Mononuclear cell (primary cell): Measurements from ENCODE around the gene CLEC5A. TPM values are rescaled to one million over a fixed set of nuclear protein-coding genes. Genes with fewer than 3 reads are reported as not detected.
"Not testable (repeated sequence)": the region's sequence is repeated elsewhere in the genome, so short reads cannot be mapped to it uniquely, and the experiment has no call there.

ENCODE experiments used
- H3K27me3 ChIP-seq: 2 replicates; pipeline ENCODE4 v1.6.0; 2011; ENCODE audit warnings: low read length, control low read depth; ENCODE audit not compliant: insufficient read depth
- H3K4me1 ChIP-seq: 2 replicates; pipeline ENCODE4 v1.5.1; 2011; ENCODE audit warnings: mild to moderate bottlenecking, low read length, control low read depth; ENCODE audit not compliant: insufficient read depth
- H3K4me3 ChIP-seq: 2 replicates; pipeline ENCODE4 v1.5.1; 2011; ENCODE audit warnings: mild to moderate bottlenecking, low read length, moderate library complexity
- H3K9me3 ChIP-seq: 2 replicates; pipeline ENCODE4 v1.5.1; 2011; ENCODE audit warnings: low read depth, mild to moderate bottlenecking, control low read depth, low read length
- total RNA-seq: library from RNA; depleted of rRNA; stranded (reverse); fragments of >200 nt; gene quantifications from one replicate; pipeline ENCODE4 v1.2.3, GENCODE V29; 2012

CLEC5A gene
- 3.6 TPM for total RNA-seq

DNA sequence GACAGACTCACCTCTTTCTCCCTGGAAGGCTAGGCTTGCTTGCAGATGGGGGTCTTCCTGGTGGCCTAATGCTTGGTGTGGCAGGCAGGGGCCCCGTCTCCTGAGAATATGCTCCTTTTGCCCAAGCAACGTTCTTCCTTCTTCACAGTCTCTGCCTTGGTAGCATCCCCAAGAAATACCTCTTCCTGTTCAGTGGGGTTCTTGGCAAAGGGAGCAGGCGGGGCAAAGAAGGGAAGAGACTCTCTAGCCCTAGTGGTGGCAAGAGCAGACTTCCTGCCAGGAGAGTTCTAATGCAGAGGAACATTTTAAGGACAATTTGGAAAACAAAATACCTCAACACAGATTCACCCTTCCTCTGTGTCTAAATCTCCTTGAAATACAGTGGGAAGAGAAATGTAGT lies at the start of gene CLEC5A:
TSS of gene CLEC5A (minus strand) at position 179 of the 400 bp plus-strand sequence. CDS start 682 bp downstream, outside the sequence.
- peaks cover 4% of the 10 kb centered on the region for H3K9me3 ChIP-seq
- H3K4me3 ChIP-seq = peak within 1 kb of the TSS; percentile 7
- H3K4me1 ChIP-seq = peaks cover 61% of the 10 kb centered on the region
- H3K27me3 ChIP-seq = no peaks in the 10 kb centered on the region

DNA sequence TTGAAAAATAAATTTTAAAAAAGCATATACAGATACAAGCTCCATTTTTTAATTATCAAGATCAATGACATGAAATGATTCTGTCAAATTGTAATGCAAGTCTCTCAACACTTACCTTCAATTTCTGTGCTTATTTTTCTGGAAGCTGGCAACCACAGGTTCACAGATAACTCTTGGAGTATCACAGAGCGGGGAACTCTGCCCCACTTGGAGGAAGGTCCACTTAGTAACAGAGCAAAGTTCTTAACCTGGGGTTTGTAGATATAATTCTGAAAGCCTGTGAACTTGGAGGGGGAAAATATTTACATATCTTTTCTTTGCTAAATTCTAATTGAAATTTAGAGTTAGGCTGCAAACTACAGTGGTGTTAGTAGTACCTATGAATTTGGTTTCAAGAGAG lies 46.6 kb upstream of the CLEC5A start:
- Histone ChIP-seq H3K9me3 (no peaks in the 10 kb centered on the region), H3K27me3 (no peaks in the 10 kb centered on the region), H3K4me1 (peaks cover 46% of the 10 kb centered on the region), H3K4me3 (no peak overlapping the region)

- no peaks in the 10 kb centered on the region for H3K27me3 ChIP-seq
- H3K4me3 ChIP-seq = no peak overlapping the region
- peaks cover 52% of the 10 kb centered on the region for H3K4me1 ChIP-seq
- no peaks in the 10 kb centered on the region for H3K9me3 ChIP-seq
These were observed 45.9 kb upstream of the CLEC5A start for GRCh38 chr7:141992688-141993087.

DNA sequence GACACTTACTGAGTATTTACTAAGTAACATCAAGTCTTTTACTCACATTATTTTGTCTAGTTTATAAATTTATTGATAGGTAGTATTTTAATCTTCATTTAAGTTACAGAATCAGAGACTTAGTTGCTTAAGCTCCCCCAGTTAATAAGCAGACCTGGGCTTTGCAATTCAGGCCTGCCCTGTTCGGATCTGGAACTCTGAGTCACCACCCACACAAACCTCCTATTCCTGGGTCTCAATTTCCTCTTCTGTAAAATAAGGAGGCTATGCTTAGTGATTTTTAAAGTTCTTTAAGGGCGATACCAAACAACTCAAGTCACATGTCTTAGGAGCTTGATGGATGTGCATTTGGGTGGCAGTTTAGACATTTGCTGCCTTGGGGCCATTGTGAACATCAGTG lies 45.4 kb upstream of the CLEC5A start:
- Histone ChIP-seq H3K4me3 (no peak overlapping the region), H3K9me3 (no peaks in the 10 kb centered on the region), H3K27me3 (no peaks in the 10 kb centered on the region), H3K4me1 (peaks cover 58% of the 10 kb centered on the region)

GRCh38 chr7:141991140-141991539 lies 44.4 kb upstream of the CLEC5A start:
- Histone ChIP-seq H3K4me3 (peak overlapping the region; percentile 25), H3K9me3 (no peaks in the 10 kb centered on the region), H3K27me3 (no peaks in the 10 kb centered on the region), H3K4me1 (peaks cover 62% of the 10 kb centered on the region)

DNA sequence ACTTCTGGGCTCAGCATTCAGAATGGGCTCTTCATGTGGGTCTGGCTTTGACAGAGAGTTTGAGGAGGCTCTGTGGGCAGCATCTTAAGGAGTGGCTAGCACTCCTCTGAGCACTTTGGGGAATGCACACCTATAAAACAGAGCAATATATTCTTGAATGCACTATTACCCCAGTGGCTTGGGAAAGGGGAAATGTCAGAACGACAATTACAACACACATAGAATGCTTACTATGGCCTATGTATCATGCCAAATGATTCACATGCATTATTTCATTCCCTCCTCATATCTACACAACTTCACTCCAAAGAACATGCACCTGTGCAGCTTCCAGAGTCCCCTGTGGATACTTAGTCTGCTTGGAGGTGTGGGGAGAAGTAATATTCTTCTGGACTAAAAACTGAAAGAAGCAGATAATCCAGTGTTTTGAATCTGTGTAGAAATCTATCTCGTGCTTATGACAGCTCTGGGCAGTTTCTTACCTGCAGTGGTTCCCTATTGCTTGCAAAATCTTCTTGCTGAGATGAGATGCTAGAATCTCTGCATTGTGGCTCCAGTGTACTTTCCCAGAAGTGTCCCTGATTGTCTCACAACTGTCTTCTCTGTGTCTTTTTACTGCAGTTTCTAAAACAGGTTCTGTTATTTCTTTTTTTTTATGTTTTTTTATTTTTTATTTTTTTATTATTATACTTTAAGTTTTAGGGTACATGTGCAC lies 43.4 kb upstream of the CLEC5A start:
- peak overlapping the region; percentile 31 for H3K4me3 ChIP-seq
- H3K4me1 ChIP-seq = peaks cover 62% of the 10 kb centered on the region
- H3K27me3 ChIP-seq = no peaks in the 10 kb centered on the region
- no peaks in the 10 kb centered on the region for H3K9me3 ChIP-seq

GRCh38 chr7:141987803-141988202 lies 41.0 kb upstream of the CLEC5A start:
- not testable (repeated sequence) for H3K4me3 ChIP-seq, H3K9me3 ChIP-seq, H3K27me3 ChIP-seq
- H3K4me1 ChIP-seq = peaks cover 60% of the 10 kb centered on the region

DNA sequence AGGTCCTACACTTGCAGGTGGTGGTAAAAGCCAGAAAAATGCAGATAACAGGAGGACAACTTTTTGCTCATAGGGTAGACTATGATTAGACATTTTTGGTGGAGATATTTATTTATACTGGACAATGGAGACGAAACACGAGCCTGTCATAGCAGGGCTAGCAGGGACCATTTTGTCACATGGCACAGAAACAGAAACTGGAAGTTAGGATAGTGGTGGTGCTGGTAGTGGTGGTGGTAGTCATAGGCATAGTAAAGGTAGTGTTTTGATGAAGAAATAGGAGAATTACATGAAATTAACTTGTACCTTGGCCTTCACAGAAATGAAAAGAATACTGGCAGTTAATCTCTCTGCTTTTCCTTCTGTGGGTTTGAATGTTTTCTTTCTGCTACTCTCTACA lies 40.1 kb upstream of the CLEC5A start:
- H3K4me1 ChIP-seq = peaks cover 52% of the 10 kb centered on the region

DNA sequence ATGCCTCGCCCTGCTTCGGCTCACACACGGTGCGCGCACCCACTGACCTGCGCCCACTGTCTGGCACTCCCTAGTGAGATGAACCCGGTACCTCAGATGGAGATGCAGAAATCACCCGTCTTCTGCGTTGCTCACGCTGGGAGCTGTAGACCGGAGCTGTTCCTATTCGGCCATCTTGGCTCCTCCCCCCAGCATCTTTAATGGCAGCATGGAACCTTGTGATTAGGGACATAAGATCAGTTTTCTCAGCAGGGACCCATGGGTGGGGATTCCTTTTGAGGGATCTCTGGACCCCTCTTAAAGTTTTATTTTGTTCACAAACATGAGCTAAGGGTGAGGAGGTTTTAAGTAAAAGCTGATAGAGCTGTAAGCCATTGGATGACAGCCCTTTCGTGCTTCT lies 39.2 kb upstream of the CLEC5A start:
- not testable (repeated sequence) for H3K9me3 ChIP-seq, H3K27me3 ChIP-seq, H3K4me3 ChIP-seq
- peaks cover 42% of the 10 kb centered on the region for H3K4me1 ChIP-seq

More for the DNA sequence above, 40.1 kb upstream of the CLEC5A start:
- Histone ChIP-seq H3K9me3 (no peaks in the 10 kb centered on the region), H3K27me3 (no peaks in the 10 kb centered on the region), H3K4me3 (no peak overlapping the region)

- no peaks in the 10 kb centered on the region for H3K9me3 ChIP-seq
These were observed 32.8 kb upstream of the CLEC5A start for GRCh38 chr7:141979568-141979967.

DNA sequence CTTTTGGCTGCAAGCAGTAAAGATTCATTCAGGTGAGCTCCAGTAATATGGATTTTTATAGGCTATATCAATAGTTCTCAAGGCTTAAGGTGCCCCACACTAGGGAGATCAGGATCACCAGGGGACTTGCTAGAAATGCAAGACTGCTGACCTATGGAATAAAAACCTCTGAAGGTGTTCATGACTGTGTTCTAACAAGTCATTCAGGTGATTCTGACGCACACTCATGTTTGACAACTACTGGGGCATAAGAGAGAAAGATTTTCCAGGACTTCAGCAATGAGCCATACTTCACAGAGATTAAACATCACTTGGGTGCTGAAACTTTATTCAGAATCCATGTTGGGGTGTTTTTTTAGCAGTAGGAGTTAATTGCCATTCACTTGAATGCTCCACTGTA lies 31.6 kb upstream of the CLEC5A start:
- H3K4me1 ChIP-seq = peaks cover 16% of the 10 kb centered on the region
- no peak overlapping the region for H3K4me3 ChIP-seq
- H3K9me3 ChIP-seq = no peaks in the 10 kb centered on the region
- no peaks in the 10 kb centered on the region for H3K27me3 ChIP-seq

More at GRCh38 chr7:141979568-141979967, 32.8 kb upstream of the CLEC5A start:
- Histone ChIP-seq H3K4me3 (no peak overlapping the region), H3K27me3 (no peaks in the 10 kb centered on the region), H3K4me1 (peaks cover 16% of the 10 kb centered on the region)

DNA sequence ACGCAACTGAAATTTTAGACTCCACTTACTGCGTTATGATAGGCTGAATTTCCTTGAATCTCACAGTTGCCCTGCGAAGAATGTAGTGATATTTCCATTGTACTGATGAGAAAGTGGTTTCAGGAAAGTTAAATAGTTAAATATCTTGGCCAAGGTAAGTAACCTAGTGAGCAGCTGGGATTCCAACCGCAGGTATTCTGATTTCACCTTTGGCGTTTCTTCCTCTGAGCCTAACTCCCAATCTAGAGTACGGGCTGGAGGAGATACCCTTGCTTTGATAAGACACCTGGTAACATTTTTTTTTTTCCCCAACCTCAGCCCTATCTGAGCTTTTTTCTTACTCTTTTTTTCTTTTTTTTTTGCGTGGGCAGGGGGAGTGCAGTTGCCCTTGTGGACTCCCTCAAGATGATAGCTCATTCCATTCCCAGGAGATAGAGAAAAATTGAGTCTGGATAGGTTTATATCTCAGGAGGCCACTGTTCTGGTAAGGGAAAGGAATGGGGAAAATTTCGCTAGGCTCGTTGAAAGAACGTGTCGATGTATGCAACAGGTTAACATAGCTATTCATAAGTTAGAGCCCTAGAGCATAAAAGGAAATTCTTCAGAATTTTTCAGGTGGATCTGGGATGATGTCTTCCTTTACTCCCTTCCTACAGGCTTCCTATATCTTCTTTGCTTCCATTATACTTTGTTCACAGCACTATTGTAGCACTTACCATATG lies 29.9 kb upstream of the CLEC5A start:
- H3K4me1 ChIP-seq = peaks cover 16% of the 10 kb centered on the region
- H3K4me3 ChIP-seq = no peak overlapping the region
- no peaks in the 10 kb centered on the region for H3K27me3 ChIP-seq
- H3K9me3 ChIP-seq = no peaks in the 10 kb centered on the region

DNA sequence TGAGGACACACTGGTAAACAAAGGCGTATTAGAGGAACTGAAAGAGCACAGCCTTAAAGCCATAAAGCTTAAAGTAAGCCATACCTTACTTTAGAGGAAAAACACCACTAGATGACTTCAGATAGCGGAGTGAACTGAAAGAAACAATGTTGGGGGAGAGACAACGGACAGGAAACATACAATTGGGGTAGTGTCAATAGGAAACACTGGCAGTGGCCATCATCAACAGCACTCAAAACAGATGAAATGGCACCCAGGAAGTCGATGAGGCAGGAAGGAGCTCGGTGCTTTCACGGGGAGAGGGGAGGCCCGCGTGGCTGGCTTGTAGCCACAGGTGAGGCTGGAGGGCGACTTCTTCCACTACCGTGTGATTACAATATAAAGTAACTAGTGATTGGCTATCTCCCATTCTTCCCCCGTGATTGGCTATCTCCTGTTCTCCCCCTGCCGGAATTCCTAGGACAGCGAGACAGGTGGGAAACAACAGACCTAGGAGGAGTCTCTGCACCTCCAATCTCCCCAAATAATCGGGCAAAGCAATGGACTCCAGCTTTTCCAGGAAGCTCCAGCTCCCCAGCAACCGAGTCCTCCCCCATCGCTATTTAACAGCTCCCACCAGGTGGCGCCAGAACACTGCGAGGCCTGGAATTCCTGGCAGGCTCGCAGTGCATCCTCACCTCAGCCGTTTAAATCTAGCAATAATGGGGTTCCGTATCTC lies 29.2 kb upstream of the CLEC5A start:
- H3K4me3 ChIP-seq = peak overlapping the region; percentile 32
- H3K4me1 ChIP-seq = peaks cover 16% of the 10 kb centered on the region
- H3K27me3 ChIP-seq = no peaks in the 10 kb centered on the region
- no peaks in the 10 kb centered on the region for H3K9me3 ChIP-seq

- Histone ChIP-seq H3K27me3 (no peaks in the 10 kb centered on the region), H3K4me1 (peaks cover 15% of the 10 kb centered on the region), H3K9me3 (no peaks in the 10 kb centered on the region), H3K4me3 (no peak overlapping the region)
These were observed 28.1 kb upstream of the CLEC5A start for GRCh38 chr7:141974831-141975230.

GRCh38 chr7:141973673-141974072 lies 26.9 kb upstream of the CLEC5A start, which contains the start of gene TAS2R38:
Gene TAS2R38 (minus strand): TSS chr7:141973773. CDS start chr7:141973689, 84 bp downstream.
- H3K4me3 ChIP-seq = no peak within 1 kb of the TSS
- H3K27me3 ChIP-seq = no peaks in the 10 kb centered on the region
- H3K4me1 ChIP-seq = peaks cover 9% of the 10 kb centered on the region
- H3K9me3 ChIP-seq = no peaks in the 10 kb centered on the region
